Left ventricle myocardium inferior (tissue), 1 donor: ENCODE results near the gene AKAP8. TPM values are rescaled to one million over a fixed set of nuclear protein-coding genes. Genes with fewer than 3 reads are reported as not detected.

Experiments used
- DNase-seq: peaks from one replicate; pipeline ENCODE4 v3.0.0-alpha.2; 2020
- H3K27ac ChIP-seq: fragments of 200-600 bp; replicated peaks from 2 replicates; pipeline ENCODE4 v1.8.0; 2021
- H3K27me3 ChIP-seq: fragments of 200-600 bp; 2 replicates; pipeline ENCODE4 v1.8.0; 2021; ENCODE audit warnings: low read depth
- H3K36me3 ChIP-seq: fragments of 200-600 bp; 2 replicates; pipeline ENCODE4 v1.8.0; 2021
- H3K4me1 ChIP-seq: fragments of 200-600 bp; 2 replicates; pipeline ENCODE4 v1.8.0; 2021
- H3K4me3 ChIP-seq: fragments of 200-600 bp; 2 replicates; pipeline ENCODE4 v1.8.0; 2021; ENCODE audit warnings: mild to moderate bottlenecking, moderate library complexity
- H3K9me3 ChIP-seq: fragments of 200-600 bp; replicated peaks from 2 replicates; pipeline ENCODE4 v1.8.0; 2021
- CTCF ChIP-seq: fragments of 200-600 bp; IDR thresholded peaks from 2 replicates; pipeline ENCODE4 v1.8.0; 2021; ENCODE audit warnings: antibody characterized with exemption, mild to moderate bottlenecking, borderline replicate concordance
- intact Hi-C: fragments of 100-400 bp; cut with micrococcal nuclease; formaldehyde crosslinking; loops from one replicate; pipeline ENCODE4 v1.11.0; 2022
- total RNA-seq: library from RNA; stranded (reverse); fragmentation: NEBNext Ultra II Directional; extraction: Animal tissue kit (Norgen Biotek cat#: 25700); gene quantifications from one replicate; pipeline ENCODE4 v1.2.1, GENCODE V29; 2021
- donor health status: DM: no; HTN: yes; CAD: no; lungs with severe emphysema.

Gene AKAP8
- total RNA-seq, 1 donor from 2014 or later: 21.8 TPM

DNA sequence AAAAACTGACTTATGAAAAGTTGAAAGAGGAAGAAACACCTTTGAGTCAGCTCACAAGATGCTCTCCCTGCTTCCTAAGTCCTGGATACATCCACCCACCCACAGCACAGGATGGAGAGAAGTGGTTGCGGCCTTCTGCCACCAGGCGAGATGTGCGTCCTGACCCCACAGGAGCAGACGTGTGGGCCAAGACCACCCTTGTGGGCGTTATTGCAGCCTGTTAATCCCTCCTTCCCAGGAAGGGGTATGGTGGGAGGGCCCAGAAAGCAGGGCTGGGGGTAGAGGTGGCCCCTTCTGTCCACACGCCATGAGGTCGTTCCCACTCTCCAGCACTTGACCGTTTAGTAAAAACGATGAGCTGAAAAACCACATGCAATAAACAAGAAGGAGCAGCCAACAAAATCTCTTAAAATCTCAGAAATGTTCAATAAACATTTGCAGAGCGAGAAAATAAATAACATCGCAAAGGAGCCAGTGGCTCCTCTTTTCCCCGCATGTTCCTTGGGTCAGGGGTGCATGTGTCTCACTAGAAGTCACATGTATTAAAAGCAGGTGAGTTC lies 41.6 kb upstream of the AKAP8 start:
- no peak overlapping the region for H3K4me3 ChIP-seq
- H3K9me3 ChIP-seq: peaks cover 7% of the 10 kb centered on the region
- intact Hi-C loops: no loop called here
- no peak for TF ChIP-seq CTCF
- no peak for DNase-seq
- no peaks in the 10 kb centered on the region for H3K27me3 ChIP-seq
- peak overlapping the region; percentile 63 for H3K27ac ChIP-seq
- H3K36me3 ChIP-seq: peaks cover 37% of the 10 kb centered on the region
- peaks cover 54% of the 10 kb centered on the region for H3K4me1 ChIP-seq

DNA sequence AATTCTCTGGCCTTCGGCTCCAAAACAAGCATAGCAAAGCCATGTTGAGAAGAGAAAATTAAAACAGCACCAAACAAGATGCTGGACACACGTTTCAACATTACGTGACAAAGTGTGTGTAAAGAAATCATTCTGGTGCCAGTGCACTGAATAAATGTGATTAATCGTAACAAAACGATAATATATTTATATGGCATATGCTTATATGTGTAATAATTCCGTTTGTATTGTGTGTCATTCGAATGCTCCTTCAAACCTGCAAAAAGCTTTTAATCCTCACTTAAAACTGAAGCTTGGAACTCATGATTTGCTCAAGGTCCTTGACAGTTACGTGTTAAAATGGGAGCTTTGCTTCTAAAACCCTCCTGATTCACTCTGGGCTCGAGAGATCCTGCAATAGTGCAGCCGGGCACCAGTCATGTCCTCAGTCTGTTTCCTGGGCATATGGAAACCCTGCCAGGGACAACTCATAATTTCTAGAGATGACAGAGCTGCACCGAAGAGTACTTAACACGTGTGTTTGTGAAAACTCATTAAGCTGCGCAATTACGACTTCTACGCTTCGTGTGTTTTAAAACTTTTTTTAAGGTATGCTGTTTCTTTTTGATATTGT lies 39.9 kb upstream of the AKAP8 start:
- peaks cover 7% of the 10 kb centered on the region for H3K9me3 ChIP-seq
- H3K27me3 ChIP-seq: no peaks in the 10 kb centered on the region
- H3K4me1 ChIP-seq: peaks cover 71% of the 10 kb centered on the region
- peak overlapping the region; percentile 96 for H3K4me3 ChIP-seq
- no peak for DNase-seq
- peak overlapping the region; percentile 66 for H3K27ac ChIP-seq
- intact Hi-C loops: no loop called here
- TF ChIP-seq CTCF: peak; percentile 12
- H3K36me3 ChIP-seq: peaks cover 36% of the 10 kb centered on the region

DNA sequence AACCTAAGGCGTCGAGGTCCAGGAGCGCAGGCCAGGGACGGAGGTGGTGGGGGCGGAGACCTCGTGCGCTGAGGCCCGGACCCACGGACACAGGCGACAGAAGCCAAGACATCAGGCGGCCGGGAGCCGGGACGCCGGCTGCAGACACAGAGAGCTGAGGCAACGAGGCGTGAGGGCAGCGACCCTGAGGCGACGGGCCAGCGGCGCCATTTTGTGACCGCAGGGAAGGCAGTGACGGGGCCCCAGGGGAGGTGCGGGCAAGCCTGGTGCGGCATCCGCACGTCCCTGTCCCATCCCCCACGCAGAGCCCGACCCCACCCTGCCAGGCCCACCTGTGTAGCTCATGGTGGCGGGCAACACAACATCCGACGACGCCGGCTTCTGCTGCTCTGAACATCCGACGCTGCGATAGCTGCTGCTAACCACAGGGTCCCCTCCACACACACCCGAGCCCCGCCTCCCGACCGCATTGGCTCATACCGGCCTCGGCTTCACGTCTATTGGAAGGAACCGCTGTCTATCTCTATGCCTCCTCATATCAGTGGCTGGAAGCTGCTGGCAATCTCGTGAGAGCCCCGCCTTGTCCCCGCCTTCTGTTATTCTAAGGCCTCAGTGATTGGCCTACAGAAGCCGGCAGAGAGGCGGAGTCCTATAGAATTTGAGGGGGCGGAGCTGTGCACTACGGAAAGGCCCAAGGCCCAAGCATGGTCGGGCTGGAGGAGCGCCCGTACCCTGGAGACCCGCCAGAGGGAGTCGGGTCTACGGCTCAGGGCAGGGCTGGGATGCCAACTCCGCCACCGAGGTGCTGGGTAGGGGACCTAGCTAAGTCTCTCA lies 39.2 kb upstream of the AKAP8 start, which contains the start of gene AKAP8L:
Gene AKAP8L, minus strand, starts transcription at position 410 of the 834 bp plus-strand sequence. Its CDS starts 65 bp downstream, at position 345.
- H3K4me1 ChIP-seq: peaks cover 78% of the 10 kb centered on the region

GRCh38 chr19:15418231-15418578 lies 38.6 kb upstream of the AKAP8 start:
- peaks cover 4% of the 10 kb centered on the region for H3K9me3 ChIP-seq
- peak overlapping the region; percentile 96 for H3K4me3 ChIP-seq
- TF ChIP-seq CTCF: no peak
- peaks cover 23% of the 10 kb centered on the region for H3K36me3 ChIP-seq
- intact Hi-C loops: no loop called here
- no peaks in the 10 kb centered on the region for H3K27me3 ChIP-seq
- DNase-seq: no peak
- H3K4me1 ChIP-seq: peaks cover 84% of the 10 kb centered on the region
- H3K27ac ChIP-seq: peak overlapping the region; percentile 93

More for the DNA sequence above, 39.2 kb upstream of the AKAP8 start, which contains the start of gene AKAP8L:
- Histone ChIP-seq H3K36me3 (peaks cover 29% of the 10 kb centered on the region), H3K9me3 (peaks cover 7% of the 10 kb centered on the region), H3K27me3 (no peaks in the 10 kb centered on the region), H3K27ac (peak within 1 kb of the TSS; percentile 93), H3K4me3 (peak within 1 kb of the TSS; percentile 96)
- intact Hi-C loops: no loop called here
- peak; percentile 99 for DNase-seq
- peak; percentile 81 for TF ChIP-seq CTCF

- peaks cover 84% of the 10 kb centered on the region for H3K4me1 ChIP-seq
Measured at GRCh38 chr19:15417699-15418098, 38.1 kb upstream of the AKAP8 start.

More at GRCh38 chr19:15417699-15418098, 38.1 kb upstream of the AKAP8 start:
- no peak for TF ChIP-seq CTCF
- no peaks in the 10 kb centered on the region for H3K9me3 ChIP-seq
- intact Hi-C loops: no loop called here
- peak overlapping the region; percentile 93 for H3K27ac ChIP-seq
- H3K4me3 ChIP-seq: peak overlapping the region; percentile 96
- no peak for DNase-seq
- H3K36me3 ChIP-seq: peaks cover 18% of the 10 kb centered on the region
- H3K27me3 ChIP-seq: no peaks in the 10 kb centered on the region
